HG03565 (cell line): ENCODE data around the gene ACTRT1.

Source experiments
- ATAC-seq: cut with Tn5 transposase; IDR thresholded peaks from one replicate; pipeline ENCODE4 v1.9.1; 2021; ENCODE audit warnings: mild to moderate bottlenecking, moderate library complexity; ENCODE audit not compliant: unreplicated experiment

ACTRT1 gene

GRCh38 chrX:128052303-128052702 lies at the start of gene ACTRT1:
ACTRT1 (minus strand) TSS chrX:128052403; CDS start chrX:128052206, 197 bp downstream.
- no peak for ATAC-seq

DNA sequence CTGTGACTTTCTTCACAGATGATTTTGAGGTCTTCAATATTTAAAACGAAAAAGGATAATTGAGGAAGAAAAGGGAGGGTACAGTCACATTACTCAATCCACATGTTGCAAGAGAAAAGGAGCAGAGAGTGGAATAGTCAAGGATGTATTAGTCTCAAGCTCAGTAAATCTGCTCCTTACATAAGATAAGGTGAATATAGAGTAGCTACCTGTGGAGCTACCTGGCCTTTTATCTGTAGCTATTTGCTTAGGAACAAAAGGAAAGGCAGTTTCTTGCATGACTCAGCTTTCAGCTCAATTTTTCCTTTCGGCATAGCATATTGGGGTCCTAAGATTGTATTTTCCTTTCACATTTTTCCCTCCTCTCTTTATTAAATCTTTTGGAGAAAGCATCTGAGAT lies 26.3 kb upstream of the ACTRT1 start:
- no peak for ATAC-seq

GRCh38 chrX:128057421-128057820 lies 5.2 kb upstream of the ACTRT1 start:
- no peak for ATAC-seq

- ATAC-seq, result no peak
Measured at GRCh38 chrX:128051526-128051925, 677 bp downstream of the ACTRT1 start.

DNA sequence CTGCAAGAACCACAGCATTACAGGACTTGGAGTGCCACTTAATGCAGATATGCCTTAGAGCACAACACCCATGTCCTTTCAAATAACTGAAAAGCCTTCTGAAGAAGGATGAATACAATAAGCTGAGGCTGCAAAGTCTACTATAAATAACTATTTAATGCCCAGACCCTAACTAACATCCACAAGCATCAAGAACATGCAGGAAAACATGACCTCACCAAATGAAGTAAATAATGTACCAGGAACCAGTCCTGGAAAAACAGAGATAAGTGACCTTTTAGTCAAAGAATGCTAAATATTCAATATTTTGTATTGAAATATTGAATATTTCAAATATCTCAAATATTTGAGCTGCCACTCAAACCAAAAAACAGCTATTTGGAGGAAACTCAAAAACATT lies 16.9 kb downstream of the ACTRT1 start:
- no peak for ATAC-seq

- ATAC-seq, result no peak
Measured at GRCh38 chrX:128021566-128021965, 30.6 kb downstream of the ACTRT1 start.

GRCh38 chrX:128020701-128021100 lies 31.5 kb downstream of the ACTRT1 start:
- no peak for ATAC-seq

- no peak for ATAC-seq
Measured at GRCh38 chrX:128019218-128019617, 33.0 kb downstream of the ACTRT1 start.

GRCh38 chrX:128012015-128012414 lies 40.2 kb downstream of the ACTRT1 start:
- ATAC-seq, result no peak

DNA sequence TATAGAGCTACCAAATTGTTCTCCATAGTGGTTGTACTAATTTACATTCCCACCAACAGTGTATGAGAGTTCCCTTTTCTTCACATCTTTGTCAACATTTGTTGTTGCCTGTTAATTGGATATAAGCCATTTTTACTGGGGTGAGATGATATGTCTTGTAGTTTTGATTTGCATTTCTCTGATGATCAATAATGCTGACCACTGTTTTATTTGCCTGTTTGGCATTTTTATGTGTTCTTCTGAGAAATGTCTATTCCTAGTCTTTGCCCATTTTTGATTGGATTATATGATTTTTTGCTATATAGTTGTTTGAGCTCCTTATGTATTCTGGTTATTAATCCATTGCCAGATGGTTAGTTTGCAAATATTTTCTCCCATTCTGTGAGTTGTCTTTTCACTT lies 44.3 kb downstream of the ACTRT1 start:
- no peak for ATAC-seq
